Kidney epithelial cell (primary cell): ENCODE measurements around the gene PHLPP1. TPM values are rescaled to one million over a fixed set of nuclear protein-coding genes. Genes with fewer than 3 reads are reported as not detected.

Experiments used
- DNase-seq: peaks from one replicate; pipeline ENCODE4 v3.0.0-alpha.2; 2010; ENCODE audit warnings: low read depth
- H3K27me3 ChIP-seq: 2 replicates; pipeline ENCODE4 v1.6.0; 2011; ENCODE audit warnings: low read length; ENCODE audit not compliant: control insufficient read depth, insufficient read depth
- H3K36me3 ChIP-seq: 2 replicates; pipeline ENCODE4 v1.5.1; 2011; ENCODE audit warnings: low read length; ENCODE audit not compliant: control insufficient read depth, insufficient read depth
- H3K4me3 ChIP-seq: 2 replicates; pipeline ENCODE4 v1.5.1; 2011; ENCODE audit warnings: low read depth, mild to moderate bottlenecking, control low read depth, low read length
- CTCF ChIP-seq: IDR thresholded peaks from 2 replicates; pipeline ENCODE4 v1.5.1; 2011; ENCODE audit warnings: mild to moderate bottlenecking, moderate library complexity, low read length, control low read depth, inconsistent platforms; ENCODE audit not compliant: insufficient read depth, poor library complexity, severe bottlenecking
- total RNA-seq: library from RNA; depleted of rRNA; stranded (reverse); fragments of >200 nt; gene quantifications from 2 replicates; pipeline ENCODE4 v1.2.3, GENCODE V29; 2015

The PHLPP1 gene
- total RNA-seq, 1 donor from 2014 or later: 4.4 TPM

GRCh38 chr18:62953663-62954062 is 238.3 kb downstream of the PHLPP1 start:
- no peaks in the 10 kb centered on the region for H3K27me3 ChIP-seq
- no peak overlapping the region for H3K4me3 ChIP-seq
- no peak for TF ChIP-seq CTCF
- no peaks in the 10 kb centered on the region for H3K36me3 ChIP-seq
- DNase-seq: no peak

- DNase-seq: no peak
- H3K36me3 ChIP-seq: no peaks in the 10 kb centered on the region
- TF ChIP-seq CTCF: no peak
Observed at GRCh38 chr18:62954366-62954765, 239.0 kb downstream of the PHLPP1 start.

GRCh38 chr18:62957885-62958472 is 242.6 kb downstream of the PHLPP1 start:
- Histone ChIP-seq H3K36me3 (no peaks in the 10 kb centered on the region), H3K4me3 (no peak overlapping the region), H3K27me3 (no peaks in the 10 kb centered on the region)
- peak; percentile 30 for TF ChIP-seq CTCF
- no peak for DNase-seq

More at GRCh38 chr18:62954366-62954765, 239.0 kb downstream of the PHLPP1 start:
- Histone ChIP-seq H3K4me3 (no peak overlapping the region), H3K27me3 (no peaks in the 10 kb centered on the region)

GRCh38 chr18:62959481-62959880 is 244.1 kb downstream of the PHLPP1 start:
- H3K36me3 ChIP-seq: no peaks in the 10 kb centered on the region
- DNase-seq: no peak
- no peak for TF ChIP-seq CTCF
- no peak overlapping the region for H3K4me3 ChIP-seq
- H3K27me3 ChIP-seq: no peaks in the 10 kb centered on the region

GRCh38 chr18:62963507-62963906 is 248.2 kb downstream of the PHLPP1 start:
- TF ChIP-seq CTCF: no peak
- no peaks in the 10 kb centered on the region for H3K36me3 ChIP-seq
- H3K27me3 ChIP-seq: no peaks in the 10 kb centered on the region
- no peak overlapping the region for H3K4me3 ChIP-seq
- no peak for DNase-seq

- TF ChIP-seq CTCF: no peak
- Histone ChIP-seq H3K36me3 (no peaks in the 10 kb centered on the region), H3K27me3 (no peaks in the 10 kb centered on the region), H3K4me3 (no peak overlapping the region)
- DNase-seq: no peak
Observed at GRCh38 chr18:62964432-62964831, 249.1 kb downstream of the PHLPP1 start.
